ENCODE data around the gene RAD23B. TPM values are rescaled to one million over a fixed set of nuclear protein-coding genes. Genes with fewer than 3 reads are reported as not detected.

The RAD23B gene
- total RNA-seq, 1 experiment from 2014 or later: 251 TPM

DNA sequence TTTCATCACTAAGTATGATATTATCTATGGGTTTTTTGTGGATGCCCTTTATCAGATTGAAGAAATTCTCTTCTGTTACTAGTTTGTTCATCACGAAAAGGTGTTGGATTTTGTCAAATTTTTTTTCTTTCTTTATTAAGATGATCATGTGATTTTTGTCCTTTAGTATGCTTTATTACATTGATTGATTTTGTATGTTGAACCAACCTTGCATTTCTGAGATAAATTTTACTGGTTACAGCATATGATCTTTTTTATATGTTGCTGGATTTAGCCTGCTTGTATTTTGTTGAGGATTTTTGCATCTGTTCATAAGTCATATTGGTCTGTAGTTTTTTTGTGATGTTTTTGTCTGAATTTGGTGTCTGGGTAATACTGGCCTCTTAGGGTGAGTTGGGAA lies 42.8 kb downstream of the RAD23B start:
- RAD21 ChIA-PET (ENCODE audit: low non-redundant PET in 1 of 2, low total read pairs in 2 of 2, uncharacterized antibody in 2 of 2, unreplicated experiment in 2 of 2): interaction anchor here in 1 of 2 experiments (0.7 kb wide), 1 partner anchor 232 kb away, joined by 4 read pairs; no protein-coding TSS in a partner anchor
- H3K4me3 ChIP-seq (replicated peaks in 1 of 2; ENCODE audit: low read depth in 1 of 2, low read length in 2 of 2): no peak overlapping the region
- no peaks in the 10 kb centered on the region for H3K9me2 ChIP-seq (ENCODE audit: insufficient read depth)
- no peak overlapping the region for H2AFZ ChIP-seq (ENCODE audit: low read depth, low read length, poor library complexity, severe bottlenecking)
- peaks cover 100% of the 10 kb centered on the region for H3K79me2 ChIP-seq (ENCODE audit: insufficient read depth, low read length)
- H3K27ac ChIP-seq (ENCODE audit: low read depth, low read length): no peak overlapping the region
- H3K4me1 ChIP-seq (ENCODE audit: control insufficient read depth in 1 of 2, insufficient read depth in 2 of 2, low read length in 2 of 2): no peaks in the 10 kb centered on the region
- H4K20me1 ChIP-seq (ENCODE audit: insufficient read depth): peaks cover 61% of the 10 kb centered on the region
- no peaks in the 10 kb centered on the region for H3K27me3 ChIP-seq (ENCODE audit: insufficient read depth, low read length)
- CTCF ChIA-PET: no interaction called here
- peaks cover 58 to 74% of the 10 kb centered on the region in 2 experiments for H3K36me3 ChIP-seq (ENCODE audit: control insufficient read depth in 1 of 2, insufficient read depth in 2 of 2, low read length in 2 of 2)
- BruUV-seq (replicated peaks): no TSS peak
- DNase-seq (ENCODE audit: low read depth, low spot score) (no peak), ATAC-seq (no peak)
- TF ChIP-seq YY1 (IDR thresholded peaks at IDR 0.05; ENCODE audit: extremely low read depth, insufficient replicate concordance, low read depth, low read length) (no peak), FOSL1 (IDR thresholded peaks at IDR 0.05; ENCODE audit: low read depth) (no peak), TCF7L2 (IDR thresholded peaks at IDR 0.05; ENCODE audit: borderline replicate concordance, extremely low read depth, insufficient read depth, insufficient read length) (no peak), ATF3 (IDR thresholded peaks at IDR 0.05) (no peak), SRF (IDR thresholded peaks at IDR 0.05; ENCODE audit: low read depth) (no peak), ZNF274 (IDR thresholded peaks at IDR 0.05; ENCODE audit: low read depth, low read length) (no peak)
- no peaks in the 10 kb centered on the region for H3K9me3 ChIP-seq (ENCODE audit: control insufficient read depth in 1 of 2, insufficient read depth in 1 of 2, low read depth in 1 of 2, low read length in 2 of 2)
- no peak overlapping the region for H3K9ac ChIP-seq (ENCODE audit: low read length)
- intact Hi-C loops (cut with micrococcal nuclease): no loop called here
- POLR2A ChIA-PET: no interaction called here
- H3K4me2 ChIP-seq (ENCODE audit: low read length): no peak overlapping the region

DNA sequence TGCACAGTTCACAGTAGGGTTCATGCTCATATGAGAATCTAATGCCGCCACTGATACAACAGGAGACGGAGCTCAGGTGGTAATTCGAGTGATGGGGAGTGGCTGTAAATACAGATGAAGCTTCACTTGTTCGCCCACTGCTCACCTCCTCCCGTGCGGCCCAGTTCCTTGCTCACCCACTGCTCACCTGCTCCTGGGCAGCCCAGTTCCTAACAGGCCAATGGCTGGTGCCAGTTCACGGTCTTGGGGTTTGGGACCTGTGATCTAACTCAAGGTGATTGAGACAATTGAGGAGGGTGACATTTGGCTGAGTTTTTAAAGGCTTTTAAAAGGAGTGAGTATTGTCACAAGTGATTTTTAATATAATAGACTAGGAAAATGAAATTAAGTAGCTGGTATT lies 45.4 kb downstream of the RAD23B start:
- POLR2A ChIA-PET: no interaction called here
- Histone ChIP-seq H3K9me3 (ENCODE audit: control insufficient read depth in 1 of 2, insufficient read depth in 1 of 2, low read depth in 1 of 2, low read length in 2 of 2) (no peaks in the 10 kb centered on the region), H3K36me3 (ENCODE audit: control insufficient read depth in 1 of 2, insufficient read depth in 2 of 2, low read length in 2 of 2) (peaks cover 42 to 80% of the 10 kb centered on the region in 2 experiments), H4K20me1 (ENCODE audit: insufficient read depth) (peaks cover 54% of the 10 kb centered on the region), H3K9ac (ENCODE audit: low read length) (no peak overlapping the region), H3K27ac (ENCODE audit: low read depth, low read length) (no peak overlapping the region), H3K4me2 (ENCODE audit: low read length) (no peak overlapping the region), H3K4me1 (ENCODE audit: control insufficient read depth in 1 of 2, insufficient read depth in 2 of 2, low read length in 2 of 2) (no peaks in the 10 kb centered on the region), H2AFZ (ENCODE audit: low read depth, low read length, poor library complexity, severe bottlenecking) (no peak overlapping the region), H3K79me2 (ENCODE audit: insufficient read depth, low read length) (peaks cover 100% of the 10 kb centered on the region), H3K4me3 (replicated peaks in 1 of 2; ENCODE audit: low read depth in 1 of 2, low read length in 2 of 2) (no peak overlapping the region), H3K27me3 (ENCODE audit: insufficient read depth, low read length) (no peaks in the 10 kb centered on the region), H3K9me2 (ENCODE audit: insufficient read depth) (no peaks in the 10 kb centered on the region)
- no TSS peak for BruUV-seq (replicated peaks)
- CTCF ChIA-PET: no interaction called here
- ATAC-seq (no peak), DNase-seq (ENCODE audit: low read depth, low spot score) (no peak)
- intact Hi-C loops (cut with micrococcal nuclease): no loop called here
- RAD21 ChIA-PET (ENCODE audit: low non-redundant PET in 1 of 2, low total read pairs in 2 of 2, uncharacterized antibody in 2 of 2, unreplicated experiment in 2 of 2): no interaction called here
- TF ChIP-seq POLR2A (IDR thresholded peaks at IDR 0.05; ENCODE audit: borderline replicate concordance, extremely low read depth, insufficient read depth, insufficient read length) (no peak), ELF1 (IDR thresholded peaks at IDR 0.05; ENCODE audit: borderline replicate concordance, low read depth) (no peak), POLR2AphosphoS5 (IDR thresholded peaks at IDR 0.05; ENCODE audit: low read depth, low read length) (no peak), CBX3 (IDR thresholded peaks at IDR 0.05; ENCODE audit: low read depth) (no peak), SP1 (IDR thresholded peaks at IDR 0.05; ENCODE audit: low read depth) (no peak), SIN3A (IDR thresholded peaks at IDR 0.05; ENCODE audit: low read depth) (no peak), TCF7L2 (IDR thresholded peaks at IDR 0.05; ENCODE audit: borderline replicate concordance, extremely low read depth, insufficient read depth, insufficient read length) (no peak), SRF (IDR thresholded peaks at IDR 0.05; ENCODE audit: low read depth) (no peak), JUND (IDR thresholded peaks at IDR 0.05) (no peak), EGR1 (IDR thresholded peaks at IDR 0.05; ENCODE audit: low read depth) (no peak), ATF3 (IDR thresholded peaks at IDR 0.05) (no peak), CEBPB (IDR thresholded peaks at IDR 0.05; ENCODE audit: low read depth) (no peak)
- TF ChIP-seq, protein P1, sequence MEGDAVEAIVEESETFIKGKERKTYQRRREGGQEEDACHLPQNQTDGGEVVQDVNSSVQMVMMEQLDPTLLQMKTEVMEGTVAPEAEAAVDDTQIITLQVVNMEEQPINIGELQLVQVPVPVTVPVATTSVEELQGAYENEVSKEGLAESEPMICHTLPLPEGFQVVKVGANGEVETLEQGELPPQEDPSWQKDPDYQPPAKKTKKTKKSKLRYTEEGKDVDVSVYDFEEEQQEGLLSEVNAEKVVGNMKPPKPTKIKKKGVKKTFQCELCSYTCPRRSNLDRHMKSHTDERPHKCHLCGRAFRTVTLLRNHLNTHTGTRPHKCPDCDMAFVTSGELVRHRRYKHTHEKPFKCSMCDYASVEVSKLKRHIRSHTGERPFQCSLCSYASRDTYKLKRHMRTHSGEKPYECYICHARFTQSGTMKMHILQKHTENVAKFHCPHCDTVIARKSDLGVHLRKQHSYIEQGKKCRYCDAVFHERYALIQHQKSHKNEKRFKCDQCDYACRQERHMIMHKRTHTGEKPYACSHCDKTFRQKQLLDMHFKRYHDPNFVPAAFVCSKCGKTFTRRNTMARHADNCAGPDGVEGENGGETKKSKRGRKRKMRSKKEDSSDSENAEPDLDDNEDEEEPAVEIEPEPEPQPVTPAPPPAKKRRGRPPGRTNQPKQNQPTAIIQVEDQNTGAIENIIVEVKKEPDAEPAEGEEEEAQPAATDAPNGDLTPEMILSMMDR (IDR thresholded peaks at IDR 0.05 in 2 of 3, conservative IDR thresholded peaks at IDR 0.05 in 1 of 3; ENCODE audit: borderline replicate concordance in 1 of 3, insufficient read depth in 1 of 3, low read depth in 2 of 3, low read length in 2 of 3): no peak
